GM19035 (cell line): ENCODE data around the gene FASTK.

ENCODE experiments used
- ATAC-seq: cut with Tn5 transposase; IDR thresholded peaks from one replicate; pipeline ENCODE4 v1.9.1; 2021; ENCODE audit not compliant: unreplicated experiment

Gene FASTK

DNA sequence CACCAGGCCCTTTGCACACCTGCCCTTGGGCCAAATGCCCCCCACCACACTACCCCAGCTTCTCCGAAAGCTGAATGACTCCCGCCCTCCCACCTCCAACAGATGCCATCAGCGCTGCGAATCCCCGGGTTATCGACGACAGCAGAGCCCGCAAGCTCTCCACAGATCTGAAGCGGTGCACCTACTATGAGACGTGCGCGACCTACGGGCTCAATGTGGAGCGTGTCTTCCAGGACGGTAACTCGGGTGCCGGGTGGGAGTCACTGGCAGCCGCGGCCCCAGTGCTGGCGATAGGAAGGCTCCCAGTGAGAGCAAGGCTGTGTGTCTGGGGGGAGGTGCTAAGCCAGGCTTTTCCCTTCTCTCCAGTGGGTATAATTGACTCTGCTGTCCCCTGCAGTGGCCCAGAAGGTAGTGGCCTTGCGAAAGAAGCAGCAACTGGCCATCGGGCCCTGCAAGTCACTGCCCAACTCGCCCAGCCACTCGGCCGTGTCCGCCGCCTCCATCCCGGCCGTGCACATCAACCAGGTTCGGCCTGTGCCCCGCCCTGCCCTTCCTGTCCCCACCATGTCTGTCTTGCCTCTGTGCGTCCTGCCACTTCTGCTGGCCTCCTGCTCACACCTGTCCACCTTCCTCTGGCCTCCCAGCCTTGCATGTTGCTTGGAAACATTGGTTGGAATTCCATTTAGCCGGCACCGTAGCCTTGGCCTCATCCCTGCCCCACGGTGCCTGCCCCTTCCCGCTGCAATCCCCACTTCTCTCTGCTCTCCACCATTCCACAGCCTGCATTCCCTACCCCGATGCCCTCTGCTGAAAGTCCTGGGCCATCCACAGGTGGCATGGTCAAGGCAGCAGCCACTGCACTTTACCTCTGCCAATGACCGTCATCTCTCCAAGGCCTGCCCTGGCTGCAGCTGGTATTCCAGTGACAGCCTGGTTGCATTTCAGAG lies 37.8 kb upstream of the FASTK start:
- ATAC-seq: no peak

DNA sequence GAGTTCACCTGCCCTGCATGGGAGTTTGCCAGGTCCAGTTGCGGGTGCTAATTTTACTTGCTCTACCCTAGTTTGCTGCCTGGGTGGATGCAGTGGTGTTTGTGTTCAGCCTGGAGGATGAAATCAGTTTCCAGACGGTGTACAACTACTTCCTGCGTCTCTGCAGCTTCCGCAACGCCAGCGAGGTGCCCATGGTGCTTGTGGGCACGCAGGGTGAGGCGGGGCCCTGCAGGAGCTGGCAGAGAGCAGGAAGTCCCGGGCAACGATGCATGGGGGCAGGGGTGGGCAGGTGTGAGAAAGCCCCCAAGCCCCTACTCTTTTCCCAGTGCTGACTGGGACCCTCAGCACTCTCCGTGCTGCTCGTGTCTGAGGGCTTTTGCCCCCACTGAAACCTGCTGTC lies 37.0 kb upstream of the FASTK start:
- ATAC-seq: no peak

DNA sequence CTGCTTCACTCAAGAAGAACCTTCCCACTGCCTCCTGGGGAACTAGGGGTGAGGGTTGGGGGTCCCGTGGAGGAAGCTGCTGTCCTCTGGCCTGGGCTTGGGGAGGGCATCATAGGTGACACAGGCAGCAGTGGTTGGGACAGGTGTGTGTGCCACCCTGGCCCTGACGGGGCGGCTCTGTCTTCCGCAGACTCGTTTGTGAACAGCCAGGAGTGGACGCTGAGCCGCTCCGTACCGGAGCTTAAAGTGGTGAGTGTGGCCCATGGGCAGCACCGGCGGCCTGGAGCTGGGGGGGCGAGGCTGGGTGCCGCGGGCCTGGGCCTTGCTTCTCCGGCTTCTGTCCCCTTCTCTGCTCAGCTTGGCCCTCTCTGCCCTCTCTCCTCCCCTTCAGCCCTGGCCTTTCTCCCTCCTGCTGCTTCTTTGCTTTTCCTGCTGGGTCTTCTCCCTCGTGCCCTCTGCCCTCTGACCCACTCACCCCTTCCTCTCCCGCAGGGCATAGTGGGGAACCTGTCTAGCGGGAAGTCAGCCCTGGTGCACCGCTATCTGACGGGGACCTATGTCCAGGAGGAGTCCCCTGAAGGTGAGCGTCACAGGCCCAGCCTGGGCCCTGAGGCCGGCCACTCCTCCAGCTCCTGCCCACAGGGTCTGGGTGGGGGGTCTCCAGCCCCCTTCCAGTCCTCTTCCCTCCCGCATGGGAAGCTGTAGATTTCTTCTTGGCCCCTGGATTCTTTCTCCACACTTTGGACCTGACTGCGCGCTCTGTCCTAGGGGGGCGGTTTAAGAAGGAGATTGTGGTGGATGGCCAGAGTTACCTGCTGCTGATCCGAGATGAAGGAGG lies 36.2 kb upstream of the FASTK start:
- ATAC-seq: no peak

DNA sequence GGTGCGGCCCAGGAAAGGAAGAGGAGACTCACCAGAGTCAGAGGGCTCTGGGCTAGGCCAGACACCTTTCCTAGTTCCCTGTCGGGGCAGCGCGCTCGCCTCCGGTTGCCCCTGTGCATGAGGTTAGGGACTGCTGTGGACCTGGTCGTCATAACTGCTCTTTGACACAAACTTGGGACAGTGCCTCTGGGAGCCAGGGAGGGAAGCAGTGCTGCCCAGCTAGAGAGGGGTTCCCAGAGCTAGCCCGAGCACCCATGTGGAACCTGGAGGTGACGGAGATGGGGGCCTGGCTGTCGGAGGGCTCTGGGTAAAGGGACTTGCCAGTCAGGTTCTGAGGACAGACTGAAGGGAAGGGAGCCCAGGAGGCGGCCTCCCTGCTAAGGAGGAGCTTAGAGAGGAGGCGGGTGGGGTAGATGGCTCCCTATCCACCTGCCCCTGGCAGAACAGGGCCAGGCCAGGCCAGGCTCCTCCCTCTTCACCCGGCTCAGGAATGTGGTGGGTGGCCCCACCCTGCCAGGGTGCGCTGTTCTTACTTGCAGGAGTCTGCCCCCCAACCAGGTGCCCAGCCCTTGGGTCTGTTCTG lies 35.3 kb upstream of the FASTK start:
- ATAC-seq: no peak

DNA sequence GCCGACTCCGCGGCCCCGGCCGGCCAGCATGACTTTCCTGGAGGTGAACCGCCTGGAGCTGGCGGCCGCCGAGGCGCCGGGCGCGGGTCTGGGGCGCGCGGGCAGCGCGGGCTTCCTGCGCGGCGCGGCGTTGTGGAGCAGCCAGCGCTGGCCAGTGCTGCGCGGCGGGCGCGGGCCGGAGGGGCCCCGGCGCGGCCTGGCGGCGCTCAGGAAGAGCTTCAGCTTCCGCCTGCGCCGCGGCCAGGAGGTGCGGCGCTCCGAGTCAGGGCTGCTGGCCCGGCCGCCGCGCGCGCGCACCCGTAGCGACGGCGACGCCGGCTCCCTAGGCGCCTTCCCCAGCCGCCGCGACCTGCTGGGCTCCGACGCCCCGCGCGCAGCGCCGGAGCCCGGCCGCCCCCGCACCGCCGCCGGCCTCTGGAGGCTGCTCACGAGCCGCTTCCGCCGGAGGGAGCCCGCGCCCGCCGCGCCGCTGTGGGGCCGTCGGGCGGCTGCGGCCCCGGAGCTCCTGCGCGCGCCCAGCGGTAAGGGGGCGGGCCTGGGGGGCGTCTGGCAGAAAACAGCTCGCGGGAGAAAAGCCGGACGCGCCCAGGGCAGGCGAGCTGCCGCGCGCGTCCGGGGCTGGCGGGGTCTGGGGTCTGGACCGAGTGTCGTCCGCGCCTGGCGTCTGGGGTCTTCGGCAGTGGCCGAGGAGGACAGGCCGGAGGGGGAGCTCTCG lies 34.7 kb upstream of the FASTK start:
- no peak for ATAC-seq

DNA sequence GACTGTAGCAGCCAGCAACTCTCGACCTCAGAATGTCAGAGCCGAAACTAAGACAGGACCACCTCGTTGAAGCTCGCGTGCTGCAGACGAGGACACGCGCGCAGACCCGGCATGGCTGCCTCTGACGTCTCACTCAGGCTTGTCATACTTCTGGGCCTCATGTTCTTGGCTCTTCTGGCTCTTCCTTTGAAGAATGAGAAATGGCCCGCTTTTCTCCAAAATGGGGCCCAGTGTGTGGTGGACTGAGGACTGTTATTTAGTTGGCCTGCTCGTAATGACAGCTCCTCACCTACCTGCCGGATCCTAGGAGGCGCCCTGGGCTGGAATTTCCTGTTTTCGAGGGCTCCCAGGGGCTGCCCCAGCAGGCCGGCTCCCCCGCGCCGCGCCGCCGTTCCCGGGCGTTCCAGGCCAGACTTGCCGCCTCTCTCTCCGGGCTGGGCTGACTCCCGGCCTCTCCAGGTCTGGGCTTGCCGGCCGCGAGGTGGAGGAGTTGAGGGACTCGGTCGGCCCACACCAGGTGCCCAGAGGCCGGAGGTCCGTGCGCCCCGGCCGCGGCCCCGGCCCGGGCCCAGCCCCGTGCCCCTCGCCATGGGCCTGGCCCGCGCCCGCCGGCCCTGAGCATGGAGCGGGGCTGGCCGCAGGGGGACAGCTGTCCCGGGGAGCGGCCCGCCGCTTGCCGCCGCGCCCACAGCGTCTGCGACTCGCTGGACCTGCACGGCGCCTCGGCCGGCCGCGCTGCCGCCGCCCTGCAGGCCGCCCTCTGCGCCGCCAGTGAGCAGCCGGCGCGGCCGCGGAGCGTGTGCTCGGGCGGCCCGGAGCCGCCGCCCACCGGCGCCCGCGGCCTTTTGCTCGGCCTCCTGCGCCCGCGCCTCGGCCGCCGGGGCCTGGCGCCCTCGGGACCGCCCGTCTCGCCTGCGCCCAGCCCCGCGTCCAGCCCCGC lies 33.8 kb upstream of the FASTK start:
- ATAC-seq: no peak

DNA sequence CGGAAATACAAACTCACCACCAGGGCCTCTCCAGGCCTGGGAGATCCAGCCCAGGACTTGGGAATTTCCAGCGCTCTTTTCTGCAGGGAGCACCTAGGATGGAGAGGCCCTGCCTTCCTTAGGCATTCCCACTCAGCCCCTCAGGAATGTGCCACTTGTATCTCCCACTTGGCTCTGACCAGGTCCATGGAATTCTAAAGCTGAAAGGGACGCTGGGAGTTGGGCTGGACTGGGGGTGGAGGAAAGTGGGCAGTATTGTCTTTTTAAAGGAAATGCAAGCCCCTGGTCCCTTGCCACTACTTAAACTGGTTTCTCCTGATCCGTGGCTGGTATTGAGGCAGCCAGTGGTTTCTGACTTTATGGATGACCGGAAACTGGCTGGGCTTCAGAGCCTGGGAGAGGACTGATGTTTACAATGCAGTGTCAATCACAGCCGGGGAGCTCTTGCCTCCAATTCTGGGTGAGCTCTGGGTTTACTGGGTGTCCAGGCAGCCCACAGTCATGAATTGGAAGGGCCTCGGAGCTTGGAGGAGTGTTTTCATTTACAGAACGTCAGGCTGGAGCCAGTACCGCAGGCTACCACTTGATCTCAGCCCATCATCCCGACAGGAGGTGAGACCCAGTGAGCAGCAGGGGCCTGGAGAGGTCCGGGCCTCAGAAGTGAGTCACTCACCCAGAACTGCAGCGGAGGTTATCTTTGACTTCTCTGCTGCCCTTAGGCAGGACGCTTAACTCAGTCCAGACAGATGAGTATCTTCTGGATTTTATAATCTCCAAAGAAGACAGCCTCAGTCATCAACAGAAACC lies 32.9 kb upstream of the FASTK start:
- no peak for ATAC-seq

DNA sequence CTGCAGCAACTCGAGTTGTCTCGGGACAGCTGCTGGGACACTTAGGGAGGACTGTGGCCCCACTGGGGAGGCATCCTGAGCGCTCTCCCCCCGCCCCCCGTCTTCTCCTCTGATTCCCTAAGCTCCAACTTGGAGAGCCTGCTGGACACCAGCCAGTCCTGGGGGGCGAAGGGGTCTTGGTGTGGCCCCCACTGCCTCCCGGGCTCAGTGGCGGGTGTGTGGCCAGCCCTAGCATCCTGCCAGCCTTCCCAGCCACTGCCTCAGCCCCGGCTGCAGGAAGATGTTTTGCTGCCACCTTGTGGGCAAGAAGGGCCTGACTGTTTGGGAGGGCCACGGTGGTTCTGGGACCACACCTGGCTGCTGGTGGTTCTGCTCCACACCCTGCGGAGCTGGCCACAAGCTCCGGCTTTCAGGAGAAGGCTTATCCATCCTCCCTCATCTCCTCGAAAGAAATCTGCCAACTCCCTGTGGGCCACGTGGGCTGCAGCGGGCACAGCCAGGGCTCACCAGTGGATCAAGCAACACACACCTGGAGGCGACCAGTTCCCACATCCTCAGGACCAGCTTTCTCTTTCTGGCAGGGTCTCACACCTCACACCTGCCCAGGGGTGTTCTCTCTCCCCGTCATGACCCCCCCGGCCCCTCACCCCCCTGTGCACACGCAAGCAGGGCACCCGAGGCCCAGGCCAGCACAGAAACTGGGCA lies 30.5 kb upstream of the FASTK start:
- ATAC-seq: peak; percentile 76

DNA sequence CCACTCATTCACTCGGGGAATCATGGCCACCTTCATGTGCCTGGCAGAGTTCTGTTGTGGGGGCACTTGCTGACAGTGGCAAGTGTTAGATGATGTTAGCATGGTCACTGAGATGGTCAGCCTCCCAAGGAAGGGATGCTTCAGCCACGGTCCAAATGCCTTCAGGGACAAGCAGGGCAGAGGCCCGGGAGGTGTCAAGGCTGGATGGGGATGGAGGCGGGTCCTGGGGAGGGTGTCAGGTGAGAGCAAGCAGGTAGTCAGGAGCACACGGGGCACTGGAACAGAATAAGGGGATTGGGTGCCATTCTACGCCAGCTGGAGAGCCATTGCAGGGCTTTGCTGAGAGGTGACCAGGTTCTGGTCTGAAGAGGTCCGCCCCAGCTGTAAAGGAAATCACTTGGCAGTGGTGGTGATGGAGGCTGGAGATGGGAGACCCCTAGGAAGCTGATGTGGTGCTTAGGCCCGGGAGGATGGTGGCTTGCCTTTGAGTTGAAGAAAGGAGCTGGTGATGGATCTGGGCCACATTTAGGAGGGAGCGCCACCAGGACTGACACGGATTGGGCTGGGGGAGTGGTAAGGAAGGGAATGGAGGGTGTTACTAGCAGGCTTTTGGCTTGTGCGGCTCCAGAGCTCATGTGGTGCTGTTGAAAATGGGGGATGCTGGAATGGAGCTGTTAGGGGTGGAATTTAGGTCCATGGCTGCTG lies 29.8 kb upstream of the FASTK start:
- no peak for ATAC-seq

DNA sequence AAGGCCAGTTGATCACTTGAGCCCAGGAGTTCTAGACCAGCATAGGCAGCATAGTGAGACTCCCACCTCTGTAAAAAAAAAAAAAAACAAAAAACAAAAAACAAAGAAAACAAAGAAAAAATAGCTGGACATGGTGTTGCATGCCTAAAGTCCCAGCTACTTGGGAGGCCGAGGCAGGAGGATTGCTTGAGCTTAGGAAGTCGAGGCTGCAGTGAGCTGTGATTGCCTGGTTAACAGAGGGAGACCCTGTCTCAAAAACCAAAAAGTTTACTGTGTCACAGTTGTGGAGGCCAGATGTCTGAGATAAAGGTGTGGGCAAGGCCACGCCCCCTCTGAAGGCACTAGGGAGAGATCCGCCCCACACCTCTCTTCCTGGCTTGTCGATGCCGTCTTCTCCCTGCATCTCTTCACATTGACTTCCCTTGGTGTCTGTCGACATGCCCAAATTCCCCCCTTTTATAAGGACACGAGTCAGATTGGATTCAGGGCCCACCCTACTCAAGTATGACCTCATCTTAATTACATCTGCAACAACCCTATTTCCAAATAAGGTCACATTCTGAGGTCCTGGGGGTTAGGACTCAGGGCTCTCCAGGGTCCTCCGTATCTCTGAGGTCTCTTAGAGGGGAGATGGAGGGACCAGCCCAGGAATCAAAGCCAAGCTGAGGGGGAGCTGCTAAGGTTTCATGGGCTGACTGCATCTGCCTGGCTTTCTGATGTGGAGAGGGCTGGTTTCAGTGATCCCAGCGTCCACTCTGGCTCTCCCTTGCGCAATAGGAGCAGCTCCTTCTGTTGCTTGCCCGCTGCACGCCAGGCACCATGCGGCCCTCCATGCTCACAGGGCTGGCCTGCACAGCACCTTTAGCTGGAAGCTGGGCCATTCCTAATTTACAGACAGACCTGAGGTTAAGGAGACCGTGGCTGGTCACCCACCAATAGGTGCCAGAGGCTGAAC lies 28.8 kb upstream of the FASTK start:
- no peak for ATAC-seq

DNA sequence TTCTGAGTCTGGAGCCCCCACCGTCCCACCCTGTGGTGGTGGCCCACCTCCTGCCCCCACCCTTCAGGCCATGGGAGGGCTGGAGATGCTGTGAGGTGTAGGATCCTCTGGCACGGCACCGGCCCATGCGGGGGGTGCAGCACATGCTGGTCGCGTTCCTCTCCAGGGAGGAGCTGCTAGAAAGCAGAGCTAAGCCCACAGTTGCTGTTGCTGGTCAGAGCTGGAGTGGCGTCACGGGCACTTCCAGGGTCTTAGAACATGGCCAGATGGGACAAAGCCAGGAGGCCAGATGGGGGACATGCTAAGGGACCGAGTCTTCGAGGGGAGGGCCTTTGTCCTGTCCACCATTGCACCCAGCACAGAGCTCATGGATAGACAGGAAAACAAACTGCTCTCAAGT lies 27.3 kb upstream of the FASTK start:
- no peak for ATAC-seq

DNA sequence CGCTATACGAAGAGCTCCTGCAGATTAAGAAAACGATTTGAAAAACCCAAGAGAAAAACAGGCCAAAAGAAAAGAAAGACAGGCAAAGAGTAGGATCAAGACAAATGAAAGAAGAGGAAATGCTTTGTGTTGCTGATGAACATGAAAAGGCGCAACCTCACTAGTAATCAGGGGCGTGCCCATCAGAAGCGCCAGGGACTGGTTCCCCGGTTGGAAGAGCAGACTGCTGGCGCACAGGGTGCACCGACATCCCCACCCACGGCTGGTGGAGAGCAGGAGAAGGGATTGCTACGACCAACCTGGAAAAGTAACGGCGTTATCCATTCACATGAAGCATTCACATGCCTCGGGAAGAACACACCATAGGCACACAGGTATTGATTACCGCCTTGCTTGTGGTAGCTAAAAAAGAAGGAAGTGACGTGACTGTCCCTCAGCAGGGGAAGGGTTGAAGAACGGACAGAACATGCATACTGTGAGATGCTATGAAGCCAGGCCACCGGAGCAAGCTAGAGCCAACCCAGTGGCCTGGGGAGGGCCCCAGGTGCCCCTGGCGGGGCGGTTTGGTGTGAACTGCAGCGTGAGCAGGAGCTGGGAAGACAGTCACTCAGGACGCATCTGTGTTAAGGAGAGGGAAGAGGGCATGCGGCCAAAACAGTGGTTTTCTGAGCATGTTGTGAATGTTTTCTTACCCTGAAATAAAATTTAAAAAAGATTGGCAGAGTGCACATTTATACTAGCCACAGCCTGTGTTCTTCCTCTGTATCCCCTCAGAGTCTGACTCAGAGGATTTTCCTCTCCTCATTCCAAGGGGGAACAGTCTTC lies 24.0 kb upstream of the FASTK start:
- ATAC-seq: no peak

DNA sequence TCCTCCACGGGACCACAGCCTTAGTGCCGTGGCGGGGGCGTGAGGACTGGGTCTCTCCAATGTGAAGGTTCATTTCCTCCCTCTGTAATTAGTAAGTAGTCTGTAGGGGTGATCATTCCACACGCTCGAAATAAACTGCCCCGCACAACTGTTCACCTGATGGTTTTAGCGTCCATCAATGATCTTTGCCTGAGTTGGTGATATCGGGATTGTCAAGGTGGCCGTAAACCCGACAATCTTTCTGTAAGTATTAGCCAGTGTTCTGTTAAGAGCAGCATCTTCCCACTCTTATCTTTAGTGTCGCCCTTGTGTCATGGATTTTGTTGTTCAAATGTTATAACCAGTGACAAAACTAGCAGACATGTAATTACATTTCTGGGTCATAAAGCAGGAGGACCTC lies 23.4 kb upstream of the FASTK start:
- ATAC-seq: no peak

DNA sequence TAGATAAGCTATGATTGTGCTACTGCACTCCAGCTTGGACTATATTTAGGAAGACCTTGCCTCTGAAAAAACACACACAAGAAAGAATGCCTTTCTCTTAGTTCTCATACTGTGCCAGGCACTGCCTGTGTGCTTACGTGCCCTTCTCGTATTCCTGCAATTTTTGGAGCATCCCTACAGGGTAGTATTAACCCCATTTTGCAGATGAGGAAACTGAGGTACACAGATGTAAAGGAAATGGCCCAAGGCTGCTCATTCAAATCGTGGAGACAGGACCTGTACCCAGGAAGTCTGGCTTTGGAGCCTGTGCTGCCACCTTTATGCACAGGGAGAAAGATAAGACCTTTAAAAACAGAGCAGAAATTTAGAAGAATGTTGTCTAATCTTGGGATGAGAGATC lies 22.4 kb upstream of the FASTK start:
- no peak for ATAC-seq

DNA sequence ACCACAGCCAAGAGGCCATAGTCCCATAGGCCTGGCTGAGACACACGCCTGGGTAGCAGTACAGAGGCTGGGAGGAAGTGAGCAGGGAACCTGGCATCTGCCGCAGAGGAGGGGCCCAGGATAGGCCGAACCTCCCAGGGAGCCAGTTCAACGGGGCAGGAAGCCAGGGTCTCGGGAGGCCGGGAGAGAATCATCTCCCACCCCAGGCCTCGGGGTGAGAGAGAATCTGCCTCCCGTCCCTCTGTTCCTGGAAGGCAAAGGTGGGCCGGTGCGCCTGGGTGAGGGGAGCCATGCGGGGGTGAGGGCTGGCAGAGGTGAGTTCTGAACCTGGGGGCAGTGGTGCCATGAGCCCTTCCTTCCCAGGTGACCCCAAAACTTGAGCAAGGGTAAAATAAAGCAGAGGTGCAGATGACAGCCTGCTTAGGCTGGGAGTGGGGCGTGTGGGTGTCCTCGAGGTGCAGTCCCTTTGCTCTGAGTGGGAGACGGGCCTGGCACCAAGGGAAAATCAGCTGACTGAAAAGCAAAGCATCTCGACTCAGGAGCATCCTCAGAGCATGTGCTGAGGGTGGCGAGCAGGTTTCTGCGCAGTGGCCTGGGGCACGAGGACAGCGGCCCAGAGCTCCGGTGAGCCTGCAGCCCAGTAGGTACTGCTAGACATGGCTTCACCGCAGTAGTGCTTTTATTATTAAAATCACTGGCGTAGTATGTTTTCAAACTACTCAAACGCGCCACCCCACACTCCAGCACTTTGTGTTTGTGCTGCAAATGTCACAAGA lies 21.2 kb upstream of the FASTK start:
- ATAC-seq: no peak
